Ectodermal cell (in vitro differentiated cells): Measurements from ENCODE around the gene CEACAM7.

Experiments used
- H3K27ac ChIP-seq: 2 replicates; pipeline ENCODE4 v1.7.0; 2013; ENCODE audit warnings: mild to moderate bottlenecking, low read depth, low read length; ENCODE audit not compliant: insufficient read depth, poor library complexity, severe bottlenecking
- H3K27me3 ChIP-seq: 2 replicates; pipeline ENCODE4 v1.7.0; 2013; ENCODE audit warnings: mild to moderate bottlenecking, low read length; ENCODE audit not compliant: insufficient read depth, control insufficient read depth, poor library complexity, severe bottlenecking
- H3K36me3 ChIP-seq: one replicate; pipeline ENCODE4 v1.7.0; 2013; ENCODE audit warnings: low read length; ENCODE audit not compliant: control insufficient read depth, insufficient read depth
- H3K4me1 ChIP-seq: one replicate; pipeline ENCODE4 v1.7.0; 2013; ENCODE audit warnings: low read length; ENCODE audit not compliant: control insufficient read depth, insufficient read depth
- H3K4me3 ChIP-seq: 2 replicates; pipeline ENCODE4 v1.7.0; 2013; ENCODE audit warnings: low read depth, low read length, control low read depth; ENCODE audit not compliant: insufficient read depth
- H3K9me3 ChIP-seq: 2 replicates; pipeline ENCODE4 v1.7.0; 2013; ENCODE audit warnings: mild to moderate bottlenecking, low read length, moderate library complexity; ENCODE audit not compliant: control insufficient read depth
- WGBS, 2 experiments: methylation state at CpG; one replicate each; pipeline ENCODE4 v1.1.7; 2013; ENCODE audit warnings: missing lambda C conversion rate in 2 of 2; 5-methylcytosine and 5-hydroxymethylcytosine counted together

Gene CEACAM7

GRCh38 chr19:41626278-41626677 lies 61.8 kb downstream of the CEACAM7 start:
- H3K9me3 ChIP-seq = peaks cover 4% of the 10 kb centered on the region
- H3K4me1 ChIP-seq = no peaks in the 10 kb centered on the region
- H3K4me3 ChIP-seq = no peak overlapping the region
- no peak overlapping the region for H3K27ac ChIP-seq
- 48 to 51% methylated on average over 3 of the region's 3 CpGs for WGBS, 2 experiments
- H3K36me3 ChIP-seq = no peaks in the 10 kb centered on the region
- H3K27me3 ChIP-seq = no peaks in the 10 kb centered on the region

- H3K4me1 ChIP-seq = no peaks in the 10 kb centered on the region
- H3K27me3 ChIP-seq = no peaks in the 10 kb centered on the region
- H3K36me3 ChIP-seq = no peaks in the 10 kb centered on the region
- no peak overlapping the region for H3K27ac ChIP-seq
- H3K4me3 ChIP-seq = no peak overlapping the region
- WGBS, 2 experiments = 53 to 56% methylated on average over 4 of the region's 4 CpGs
- H3K9me3 ChIP-seq = peaks cover 3% of the 10 kb centered on the region
These were observed 63.1 kb downstream of the CEACAM7 start for GRCh38 chr19:41624937-41625336.

- no peaks in the 10 kb centered on the region for H3K4me1 ChIP-seq
- H3K36me3 ChIP-seq = no peaks in the 10 kb centered on the region
- H3K27ac ChIP-seq = no peak overlapping the region
- H3K27me3 ChIP-seq = no peaks in the 10 kb centered on the region
- no peaks in the 10 kb centered on the region for H3K9me3 ChIP-seq
- H3K4me3 ChIP-seq = no peak overlapping the region
- WGBS, 2 experiments = 72 to 73% methylated on average over 7 of the region's 7 CpGs
These were observed 63.6 kb downstream of the CEACAM7 start for GRCh38 chr19:41624515-41624914.

GRCh38 chr19:41623360-41623759 lies 64.7 kb downstream of the CEACAM7 start:
- Histone ChIP-seq H3K36me3 (no peaks in the 10 kb centered on the region), H3K9me3 (no peaks in the 10 kb centered on the region), H3K27ac (no peak overlapping the region), H3K4me3 (no peak overlapping the region), H3K27me3 (no peaks in the 10 kb centered on the region), H3K4me1 (no peaks in the 10 kb centered on the region)
- WGBS, 2 experiments = 68% methylated on average over 4 of the region's 4 CpGs
